Lower lobe of right lung (tissue), 2 donors: ENCODE data around the gene IP6K2. TPM values are rescaled to one million over a fixed set of nuclear protein-coding genes. Genes with fewer than 3 reads are reported as not detected.
"Not testable (repeated sequence)": the region's sequence is repeated elsewhere in the genome, so short reads cannot be mapped to it uniquely, and the experiment has no call there.

Source experiments
- ATAC-seq, 2 donors: fragments of 200-7000 bp; cut with Tn5 transposase; one replicate each; pipeline ENCODE4 v1.9.1; 2020 to 2022; ENCODE audit warnings: mild to moderate bottlenecking in 2 of 2, moderate library complexity in 2 of 2
- DNase-seq: peaks from one replicate; pipeline ENCODE4 v3.0.0-alpha.2; 2020
- H3K27ac ChIP-seq: fragments of 200-600 bp; one replicate; pipeline ENCODE4 v1.8.0; 2022
- H3K27me3 ChIP-seq: fragments of 200-600 bp; one replicate; pipeline ENCODE4 v1.8.0; 2022; ENCODE audit warnings: low read depth
- H3K36me3 ChIP-seq: fragments of 200-600 bp; one replicate; pipeline ENCODE4 v1.8.0; 2022; ENCODE audit warnings: mild to moderate bottlenecking
- H3K4me1 ChIP-seq: fragments of 200-600 bp; one replicate; pipeline ENCODE4 v1.8.0; 2022
- H3K4me3 ChIP-seq: fragments of 200-600 bp; one replicate; pipeline ENCODE4 v1.8.0; 2022; ENCODE audit warnings: mild to moderate bottlenecking
- H3K9me3 ChIP-seq: fragments of 200-600 bp; one replicate; pipeline ENCODE4 v1.8.0; 2022
- CTCF ChIP-seq: fragments of 200-600 bp; IDR thresholded peaks from one replicate; pipeline ENCODE4 v1.8.0; 2022; ENCODE audit warnings: antibody characterized with exemption, mild to moderate bottlenecking
- intact Hi-C: fragments of 100-400 bp; cut with DNase I; formaldehyde crosslinking; loops from one replicate; pipeline ENCODE4 v1.11.0; 2022
- long read RNA-seq: library from polyadenylated mRNA; unstranded; transcript quantifications from one replicate; pipeline ENCODE4 v2.0.0, GENCODE V29; 2021
- total RNA-seq: library from RNA; stranded (reverse); fragmentation: NEBNext Ultra II Directional; extraction: Animal tissue kit (Norgen Biotek cat#: 25700); gene quantifications from one replicate; pipeline ENCODE4 v1.2.1, GENCODE V29; 2021
- donor health status: DM: no; HTN: yes; CAD: no; lungs with severe emphysema.

IP6K2 gene
- 56.3 TPM for total RNA-seq
- long read RNA-seq, transcript IP6K2-201 (6 exons, 1,775 nt): major isoform, 21 of 65 reads
- long read RNA-seq, partial matches to known transcripts: 12 of 65 reads
- long read RNA-seq, other reads (novel, unspliced or antisense): 29 of 65 reads

GRCh38 chr3:48716982-48717746 is at the start of gene IP6K2:
Gene IP6K2 (minus strand): TSS chr3:48717221. CDS start chr3:48695291, 21,930 bp downstream.
- peak; percentile 100 for ATAC-seq
- no peak for TF ChIP-seq CTCF
- Histone ChIP-seq H3K36me3 (peaks cover 30% of the 10 kb centered on the region), H3K4me3 (peak within 1 kb of the TSS; percentile 85), H3K27ac (peak within 1 kb of the TSS; percentile 83), H3K9me3 (no peaks in the 10 kb centered on the region), H3K27me3 (no peaks in the 10 kb centered on the region), H3K4me1 (peaks cover 40% of the 10 kb centered on the region)
- DNase-seq: peak; percentile 100
- intact Hi-C loops: no loop called here

GRCh38 chr3:48765376-48765775 is 48.4 kb upstream of the IP6K2 start:
- ATAC-seq: no peak
- intact Hi-C loops: no loop called here
- TF ChIP-seq CTCF: no peak
- H3K27ac ChIP-seq: no peak overlapping the region
- DNase-seq: no peak
- no peaks in the 10 kb centered on the region for H3K9me3 ChIP-seq
- H3K27me3 ChIP-seq: no peaks in the 10 kb centered on the region
- H3K4me3 ChIP-seq: no peak overlapping the region
- H3K36me3 ChIP-seq: peaks cover 56% of the 10 kb centered on the region
- peaks cover 7% of the 10 kb centered on the region for H3K4me1 ChIP-seq

- no peaks in the 10 kb centered on the region for H3K4me1 ChIP-seq
Observed at GRCh38 chr3:48762816-48763215, 45.8 kb upstream of the IP6K2 start.

GRCh38 chr3:48759991-48760540 is 43.0 kb upstream of the IP6K2 start:
- not testable (repeated sequence) for H3K4me1 ChIP-seq
- peaks cover 59% of the 10 kb centered on the region for H3K36me3 ChIP-seq

More at GRCh38 chr3:48762816-48763215, 45.8 kb upstream of the IP6K2 start:
- Histone ChIP-seq H3K27ac (no peak overlapping the region), H3K27me3 (no peaks in the 10 kb centered on the region), H3K36me3 (peaks cover 47% of the 10 kb centered on the region), H3K4me3 (no peak overlapping the region), H3K9me3 (no peaks in the 10 kb centered on the region)
- ATAC-seq: no peak
- no peak for TF ChIP-seq CTCF
- DNase-seq: no peak
- intact Hi-C loops: no loop called here

GRCh38 chr3:48759531-48759930 is 42.5 kb upstream of the IP6K2 start:
- H3K36me3 ChIP-seq: peaks cover 59% of the 10 kb centered on the region
- intact Hi-C loops: not testable (repeated sequence)

More at GRCh38 chr3:48759991-48760540, 43.0 kb upstream of the IP6K2 start:
- H3K4me3 ChIP-seq, intact Hi-C loops, ATAC-seq, H3K27me3 ChIP-seq, DNase-seq, H3K27ac ChIP-seq, H3K9me3 ChIP-seq: not testable (repeated sequence)

GRCh38 chr3:48759071-48759470 is 42.0 kb upstream of the IP6K2 start:
- H3K9me3 ChIP-seq: no peaks in the 10 kb centered on the region
- H3K4me1 ChIP-seq: no peaks in the 10 kb centered on the region
- no peak overlapping the region for H3K4me3 ChIP-seq
- intact Hi-C loops: no loop called here
- peaks cover 59% of the 10 kb centered on the region for H3K36me3 ChIP-seq
- no peak for DNase-seq
- H3K27ac ChIP-seq: no peak overlapping the region
- TF ChIP-seq CTCF: no peak
- H3K27me3 ChIP-seq: no peaks in the 10 kb centered on the region
- ATAC-seq: no peak

More at GRCh38 chr3:48759531-48759930, 42.5 kb upstream of the IP6K2 start:
- not testable (repeated sequence) for H3K27me3 ChIP-seq, DNase-seq, H3K4me3 ChIP-seq, H3K9me3 ChIP-seq, H3K4me1 ChIP-seq, H3K27ac ChIP-seq
- ATAC-seq: peak; percentile 49 to 59
